ENCODE measurements around the gene PGAP2.
"Not testable (repeated sequence)": the region's sequence is repeated elsewhere in the genome, so short reads cannot be mapped to it uniquely, and the experiment has no call there.

Gene PGAP2

GRCh38 chr11:3807909-3808860 lies at the start of gene PGAP2:
Gene PGAP2 (plus strand): TSS chr11:3808560. CDS start chr11:3811260, 2,700 bp downstream.
- DNase-seq: peak; percentile 73

- no peak for DNase-seq
Measured at GRCh38 chr11:3764266-3764665, 44.1 kb upstream of the PGAP2 start.

GRCh38 chr11:3766836-3767235 lies 41.5 kb upstream of the PGAP2 start:
- not testable (repeated sequence) for DNase-seq

- DNase-seq: no peak
Measured at GRCh38 chr11:3767536-3767935, 40.8 kb upstream of the PGAP2 start.

- no peak for DNase-seq
Measured at GRCh38 chr11:3773180-3773579, 35.2 kb upstream of the PGAP2 start.

- peak; percentile 80 for DNase-seq
Measured at GRCh38 chr11:3775736-3776406, 32.5 kb upstream of the PGAP2 start.

- no peak for DNase-seq
Measured at GRCh38 chr11:3781423-3781822, 26.9 kb upstream of the PGAP2 start.

GRCh38 chr11:3782963-3783362 lies 25.4 kb upstream of the PGAP2 start:
- no peak for DNase-seq

- DNase-seq: no peak
Measured at GRCh38 chr11:3783611-3784010, 24.7 kb upstream of the PGAP2 start.

GRCh38 chr11:3786781-3787428 lies 21.5 kb upstream of the PGAP2 start:
- no peak for DNase-seq

- DNase-seq: not testable (repeated sequence)
Measured at GRCh38 chr11:3794387-3794786, 14.0 kb upstream of the PGAP2 start.

- DNase-seq: no peak
Measured at GRCh38 chr11:3795131-3796001, 13.0 kb upstream of the PGAP2 start.

GRCh38 chr11:3796002-3796311 lies 12.4 kb upstream of the PGAP2 start:
- no peak for DNase-seq

- no peak for DNase-seq
Measured at GRCh38 chr11:3796346-3796745, 12.0 kb upstream of the PGAP2 start.

GRCh38 chr11:3796801-3797328 lies 11.5 kb upstream of the PGAP2 start:
- DNase-seq: no peak

- peak; percentile 100 for DNase-seq
Measured at GRCh38 chr11:3797329-3798090, 10.8 kb upstream of the PGAP2 start, which contains the start of gene NUP98. Gene NUP98 (minus strand): TSS chr11:3797554. CDS start chr11:3782117, 15,437 bp downstream.

GRCh38 chr11:3799143-3799542 lies 9.2 kb upstream of the PGAP2 start:
- DNase-seq: no peak

- no peak for DNase-seq
Measured at GRCh38 chr11:3799873-3800272, 8.5 kb upstream of the PGAP2 start.

- DNase-seq: no peak
Measured at GRCh38 chr11:3802011-3802790, 6.2 kb upstream of the PGAP2 start.

GRCh38 chr11:3803726-3804495 lies 4.4 kb upstream of the PGAP2 start:
- no peak for DNase-seq
